SK-N-SH (cell line): Measurements from ENCODE around the gene NTS. TPM values are rescaled to one million over a fixed set of nuclear protein-coding genes. Genes with fewer than 3 reads are reported as not detected.

Source experiments
- CTCF ChIA-PET: fragments of 300-600, 350-600 bp; formaldehyde crosslinking; extraction: SDS; loops from one replicate; lab custom pipeline; 2021; lab: Yijun Ruan, JAX
- POLR2A ChIA-PET: fragments of 350-600 bp; sonication (Branson Sonifier 250); formaldehyde crosslinking; extraction: SDS; loops from one replicate; lab custom pipeline; 2020; ENCODE audit warnings: antibody characterized with exemption, inconsistent platforms; lab: Yijun Ruan, JAX
- DNase-seq: peaks from one replicate; pipeline ENCODE4 v3.0.0; 2012
- H2AFZ ChIP-seq: fragments of 200-600 bp; sonication (generic); 2 replicates; pipeline ENCODE4 v1.8.1; 2016; ENCODE audit warnings: antibody characterized with exemption, mild to moderate bottlenecking, low read depth
- H3F3A ChIP-seq: fragments of 200-600 bp; sonication (generic); replicated peaks from 2 replicates; pipeline ENCODE3; 2016; ENCODE audit warnings: antibody characterized with exemption, mild to moderate bottlenecking; ENCODE audit not compliant: insufficient read depth
- H3K27ac ChIP-seq, 2 experiments: fragments of 200-500 bp in 1 of 2; fragments of 200-600 bp in 1 of 2; sonication (Bioruptor generic) in 1 of 2; sonication (generic), shearing (Covaris generic) in 1 of 2; 2 replicates each; pipeline versions ENCODE4 v1.5.1 to v1.6.1; 2014 to 2016; ENCODE audit warnings: low read depth in 2 of 2, inconsistent platforms in 1 of 2, low read length in 1 of 2, mild to moderate bottlenecking in 1 of 2, mixed read lengths in 1 of 2
- H3K27me3 ChIP-seq: fragments of 200-600 bp; sonication (generic), shearing (Covaris generic); 2 replicates; pipeline ENCODE4 v1.6.1; 2016; ENCODE audit warnings: mixed run types; ENCODE audit not compliant: insufficient read depth
- H3K36me3 ChIP-seq, 2 experiments: fragments of 200-500 bp in 1 of 2; fragments of 200-600 bp in 1 of 2; sonication (Bioruptor generic) in 1 of 2; sonication (generic) in 1 of 2; replicated peaks in 1 of 2; 2 replicates each; pipeline versions ENCODE3 to v1.5.1; 2014 to 2016; ENCODE audit warnings: low read length in 1 of 2, mild to moderate bottlenecking in 1 of 2; ENCODE audit not compliant: insufficient read depth in 2 of 2, control insufficient read depth in 1 of 2
- H3K4me1 ChIP-seq, 2 experiments: fragments of 200-500 bp in 1 of 2; fragments of 200-600 bp in 1 of 2; sonication (Bioruptor generic) in 1 of 2; sonication (generic), shearing (Covaris generic) in 1 of 2; 2 replicates each; pipeline versions ENCODE4 v1.5.1 to v1.6.1; 2014 to 2016; ENCODE audit warnings: low read depth in 1 of 2, low read length in 1 of 2, mixed run types in 1 of 2; ENCODE audit not compliant: insufficient read depth in 2 of 2, control insufficient read depth in 1 of 2
- H3K4me2 ChIP-seq: fragments of 200-600 bp; sonication (generic), shearing (Covaris generic); 2 replicates; pipeline ENCODE4 v1.6.1; 2017; ENCODE audit warnings: mixed run types
- H3K4me3 ChIP-seq, 2 experiments: fragments of 200-500 bp in 1 of 2; fragments of 200-600 bp in 1 of 2; sonication (Bioruptor generic) in 1 of 2; sonication (generic), shearing (Covaris generic) in 1 of 2; 2 replicates each; pipeline versions ENCODE4 v1.5.1 to v1.8.1; 2014 to 2016; ENCODE audit warnings: low read depth in 2 of 2, inconsistent platforms in 1 of 2, low read length in 1 of 2, mild to moderate bottlenecking in 1 of 2, mixed read lengths in 1 of 2, moderate library complexity in 1 of 2
- H3K79me2 ChIP-seq: fragments of 200-600 bp; sonication (generic); 2 replicates; pipeline ENCODE4 v1.8.1; 2017; ENCODE audit warnings: mild to moderate bottlenecking; ENCODE audit not compliant: insufficient read depth
- H3K9ac ChIP-seq: fragments of 200-600 bp; sonication (generic); 2 replicates; pipeline ENCODE4 v1.6.1; 2017; ENCODE audit warnings: mixed run types
- H3K9me2 ChIP-seq: fragments of 200-600 bp; sonication (generic); 2 replicates; pipeline ENCODE4 v1.6.1; 2017; ENCODE audit warnings: mixed run types
- H3K9me3 ChIP-seq: fragments of 200-600 bp; sonication (generic); 2 replicates; pipeline ENCODE4 v1.6.1; 2017; ENCODE audit warnings: mixed run types, mild to moderate bottlenecking, moderate library complexity
- H4K20me1 ChIP-seq: fragments of 200-600 bp; sonication (generic); 2 replicates; pipeline ENCODE4 v1.6.1; 2017; ENCODE audit warnings: mild to moderate bottlenecking, mixed run types; ENCODE audit not compliant: insufficient read depth
- CTCF ChIP-seq: fragments of 200-600 bp; sonication (generic); IDR thresholded peaks from 2 replicates; pipeline ENCODE4 v1.6.1; 2017; ENCODE audit warnings: antibody characterized with exemption, mild to moderate bottlenecking, moderate library complexity
- EZH2phosphoT487 ChIP-seq: fragments of 200-600 bp; sonication (generic); IDR thresholded peaks from 2 replicates; pipeline ENCODE4 v1.6.1; 2017; ENCODE audit warnings: low read depth, mixed run types, mild to moderate bottlenecking, antibody characterized with exemption, moderate library complexity, borderline replicate concordance
- IRF3 ChIP-seq: fragments of 150-350 bp; IDR thresholded peaks from 2 replicates; pipeline ENCODE4 v1.6.1; 2016; ENCODE audit warnings: mild to moderate bottlenecking, low read depth, low read length
- NFIC ChIP-seq: IDR thresholded peaks from 2 replicates; pipeline ENCODE4 v1.4.0; 2012; ENCODE audit warnings: borderline replicate concordance
- PBX3 ChIP-seq: IDR thresholded peaks from 2 replicates; pipeline ENCODE4; 2012
- RAD21 ChIP-seq: IDR thresholded peaks from 2 replicates; pipeline ENCODE4 v1.6.1; 2012; ENCODE audit warnings: mild to moderate bottlenecking, low read length
- SMC3 ChIP-seq: IDR thresholded peaks from 2 replicates; pipeline ENCODE4 v1.6.1; 2012; ENCODE audit warnings: low read depth, low read length, improper control_type of control experiment
- TEAD4 ChIP-seq: IDR thresholded peaks from 2 replicates; pipeline ENCODE4 v1.4.0; 2012; ENCODE audit warnings: mild to moderate bottlenecking, borderline replicate concordance; ENCODE audit not compliant: insufficient read depth
- ZBTB33 ChIP-seq: IDR thresholded peaks from 2 replicates; pipeline ENCODE4 v1.4.0; 2012; ENCODE audit warnings: low read depth, borderline replicate concordance
- WGBS: methylation state at CpG from one replicate; pipeline ENCODE4 v1.1.6; 2017; ENCODE audit warnings: low lambda C conversion rate; 5-methylcytosine and 5-hydroxymethylcytosine counted together
- polyA plus RNA-seq, 3 experiments: library from polyadenylated mRNA; depleted of rRNA; stranded (reverse); fragments of >200 nt; gene quantifications; 2 replicates each; pipeline ENCODE4 v1.2.3, GENCODE V29; 2012

The NTS gene
- polyA plus RNA-seq, 1 of the 3 experiments (the other 2 are of a cell fraction), result 31.2 TPM

- TF ChIP-seq SMC3 (peak; percentile 76), NFIC (no peak), ZBTB33 (no peak), TEAD4 (no peak)
Measured at GRCh38 chr12:85866986-85867776, 6.9 kb upstream of the NTS start (continued).

- TF ChIP-seq CTCF, result peak; percentile 83
- peak; percentile 74 for TF ChIP-seq SMC3
- TF ChIP-seq PBX3, result no peak
- no peak for TF ChIP-seq EZH2phosphoT487
- TF ChIP-seq RAD21, result peak; percentile 72
- no peak for TF ChIP-seq IRF3
- no peaks in the 10 kb centered on the region for H3K27me3 ChIP-seq
- no peaks in the 10 kb centered on the region for H3K9me2 ChIP-seq
- ChIA-PET CTCF (interaction anchor here (0.6 to 9.2 kb wide), 16 partner anchors 10 to 795 kb away, joined by 3 to 80 read pairs (median 5); no protein-coding TSS in a partner anchor), POLR2A (no interaction called here)
- H3K27ac ChIP-seq, result no peak overlapping the region
- H3K79me2 ChIP-seq, result no peaks in the 10 kb centered on the region
- 0 out of 2 replicates have a peak, but pooled peaks cover 3% of the 10 kb centered on the region for H3K9me3 ChIP-seq
- no peaks in the 10 kb centered on the region for H3K4me1 ChIP-seq
- no peak overlapping the region; a peak in 1 of 4 replicates for H3K4me3 ChIP-seq
- DNase-seq, result peak; percentile 24
- no peaks in the 10 kb centered on the region for H3F3A ChIP-seq
- no peak overlapping the region for H3K9ac ChIP-seq
- no peak overlapping the region; the same call in 1 of the 2 replicates for H2AFZ ChIP-seq
- no peaks in the 10 kb centered on the region for H3K36me3 ChIP-seq
- no peak overlapping the region for H3K4me2 ChIP-seq
- 33% methylated on average over 3 of the region's 3 CpGs for WGBS
- no peaks in the 10 kb centered on the region for H4K20me1 ChIP-seq
Measured at GRCh38 chr12:85872497-85873091, 1.5 kb upstream of the NTS start.
